ENCODE data around the gene PEDS1.
A peak's percentile ranks its signal among the peaks of the same experiment; 100 is the strongest.

GRCh38 chr20:50169329-50169823 is 15.9 kb upstream of the PEDS1 start:
- TF ChIP-seq CTCF (IDR thresholded peaks at IDR 0.05) (peak; percentile 88 to 94 (median 91)), POLR2AphosphoS5 (IDR thresholded peaks at IDR 0.05; ENCODE audit: insufficient read depth in 1 of 2, low read depth in 1 of 2) (peak in 1 of 2 donors; percentile 61), POLR2A (IDR thresholded peaks at IDR 0.05) (no peak)

All from vagina (tissue), 2 donors.